OCI-LY7 (cell line): ENCODE results near the gene PAXIP1. TPM values are rescaled to one million over a fixed set of nuclear protein-coding genes. Genes with fewer than 3 reads are reported as not detected.

Source experiments
- BruUV-seq: library from RNA; stranded (reverse); fragments of 400-500 nt; replicated peaks from 2 replicates; lab custom pipeline; 2021; lab: Mats Ljungman, UMichigan
- CTCF ChIA-PET: fragments of 300-600 bp; sonication (Branson Sonifier 250); formaldehyde crosslinking; loops from one replicate; lab custom pipeline; 2022; ENCODE audit warnings: antibody characterized with exemption; ENCODE audit not compliant: unreplicated experiment; lab: Charles Lee
- POLR2A ChIA-PET: fragments of 300-600 bp; sonication (Branson Sonifier 250); formaldehyde crosslinking; loops from one replicate; lab custom pipeline; 2022; ENCODE audit warnings: antibody characterized with exemption; lab: Charles Lee
- DNase-seq: peaks from one replicate; pipeline ENCODE4 v3.0.0-alpha.2; 2015; ENCODE audit warnings: low spot score
- H2AFZ ChIP-seq: fragments of 200-600 bp; sonication (generic), shearing (Covaris generic); 2 replicates; pipeline ENCODE4 v1.6.1; 2014; ENCODE audit warnings: mild to moderate bottlenecking, antibody characterized with exemption, low read length, moderate library complexity
- H3K27ac ChIP-seq: fragments of 200-600 bp; sonication (generic); 2 replicates; pipeline ENCODE4 v1.5.1; 2014; ENCODE audit warnings: mixed run types, low read depth, mild to moderate bottlenecking, moderate library complexity, low read length, inconsistent platforms; ENCODE audit not compliant: poor library complexity, severe bottlenecking
- H3K36me3 ChIP-seq: fragments of 200-600 bp; sonication (generic); 2 replicates; pipeline ENCODE4 v1.6.1; 2014; ENCODE audit warnings: mild to moderate bottlenecking, antibody characterized with exemption, low read length, moderate library complexity, mixed read lengths; ENCODE audit not compliant: insufficient read depth
- H3K4me1 ChIP-seq: fragments of 200-600 bp; sonication (generic); 2 replicates; pipeline ENCODE4 v1.5.1; 2014; ENCODE audit warnings: mild to moderate bottlenecking, low read length; ENCODE audit not compliant: insufficient read depth, poor library complexity, severe bottlenecking
- H3K4me2 ChIP-seq: fragments of 200-600 bp; sonication (generic); 2 replicates; pipeline ENCODE4 v1.6.1; 2014; ENCODE audit warnings: mild to moderate bottlenecking, low read length
- H3K4me3 ChIP-seq: fragments of 200-600 bp; sonication (generic); 2 replicates; pipeline ENCODE4 v1.5.1; 2014; ENCODE audit warnings: mild to moderate bottlenecking, low read depth, low read length; ENCODE audit not compliant: poor library complexity, severe bottlenecking
- H3K79me2 ChIP-seq: fragments of 200-600 bp; sonication (generic); 2 replicates; pipeline ENCODE4 v1.6.1; 2016; ENCODE audit warnings: low read depth, mild to moderate bottlenecking, low read length, moderate library complexity, mixed read lengths; ENCODE audit not compliant: insufficient read depth
- H3K9me2 ChIP-seq: fragments of 200-600 bp; sonication (generic); 2 replicates; pipeline ENCODE4 v1.6.1; 2016; ENCODE audit warnings: mild to moderate bottlenecking, low read length, mixed read lengths; ENCODE audit not compliant: insufficient read depth
- H3K9me3 ChIP-seq: fragments of 200-600 bp; sonication (generic); 2 replicates; pipeline ENCODE4 v1.6.1; 2014; ENCODE audit warnings: mild to moderate bottlenecking, mixed run types, low read length, mixed read lengths
- H4K20me1 ChIP-seq: fragments of 200-600 bp; sonication (generic); 2 replicates; pipeline ENCODE4 v1.6.1; 2014; ENCODE audit warnings: mild to moderate bottlenecking, antibody characterized with exemption, low read length, moderate library complexity, mixed read lengths; ENCODE audit not compliant: insufficient read depth
- CTCF ChIP-seq: fragments of 200-600 bp; sonication (generic); conservative IDR thresholded peaks from 2 replicates; pipeline ENCODE4 v1.5.1; 2014; ENCODE audit warnings: mild to moderate bottlenecking, antibody characterized with exemption, low read length, moderate library complexity, mixed read lengths
- EZH2phosphoT487 ChIP-seq: fragments of 200-600 bp; sonication (generic); IDR thresholded peaks from 2 replicates; pipeline ENCODE4 v1.6.1; 2018; ENCODE audit warnings: low read depth, borderline replicate concordance, mild to moderate bottlenecking, mixed run types, antibody characterized with exemption, low read length, moderate library complexity, mixed read lengths
- intact Hi-C: fragments of 100-400 bp; cut with micrococcal nuclease; formaldehyde crosslinking; loops from one replicate; pipeline ENCODE4 v1.10.0; 2022; ENCODE audit not compliant: unreplicated experiment
- total RNA-seq, 2 experiments: library from RNA; depleted of rRNA in 1 of 2; stranded (reverse); fragments of >200 nt in 1 of 2; shearing (Covaris generic) in 1 of 2; gene quantifications; 2 replicates each; pipeline ENCODE4 v1.2.3, GENCODE V29; 2014 to 2022

The PAXIP1 gene
- total RNA-seq, 2 experiments from 2014 or later: 27.4 to 33.0 TPM

- Histone ChIP-seq H3K27ac (peak overlapping the region; percentile 37), H3K4me2 (peak overlapping the region; percentile 80), H4K20me1 (peaks cover 26% of the 10 kb centered on the region), H3K36me3 (peaks cover 63% of the 10 kb centered on the region), H3K9me2 (no peaks in the 10 kb centered on the region), H2AFZ (no peak overlapping the region), H3K9me3 (no peaks in the 10 kb centered on the region), H3K79me2 (peaks cover 64% of the 10 kb centered on the region), H3K4me1 (peaks cover 22% of the 10 kb centered on the region), H3K4me3 (peak overlapping the region; percentile 92)
- DNase-seq: peak; percentile 27
- ChIA-PET POLR2A (no interaction called here), CTCF (no interaction called here)
- intact Hi-C loops: no loop called here
- no TSS peak for BruUV-seq
- TF ChIP-seq EZH2phosphoT487 (no peak), CTCF (no peak)
These were observed 1.0 kb downstream of the PAXIP1 start for GRCh38 chr7:155001756-155002410.

- no peak overlapping the region for H2AFZ ChIP-seq
- H3K4me2 ChIP-seq: peak overlapping the region; percentile 80
- peak overlapping the region; percentile 92 for H3K4me3 ChIP-seq
- H4K20me1 ChIP-seq: peaks cover 26% of the 10 kb centered on the region
- intact Hi-C loops: no loop called here
- no peak overlapping the region for H3K27ac ChIP-seq
- no peaks in the 10 kb centered on the region for H3K9me3 ChIP-seq
- peak; percentile 34 for DNase-seq
- TF ChIP-seq CTCF (peak; percentile 76), EZH2phosphoT487 (no peak)
- H3K36me3 ChIP-seq: peaks cover 64% of the 10 kb centered on the region
- BruUV-seq: TSS peak; percentile 42
- peaks cover 22% of the 10 kb centered on the region for H3K4me1 ChIP-seq
- H3K9me2 ChIP-seq: no peaks in the 10 kb centered on the region
- POLR2A ChIA-PET: interaction anchor here (0.9 to 1.2 kb wide), 4 partner anchors 10 to 25 kb away, joined by 3 to 5 read pairs (median 3); no protein-coding TSS in a partner anchor
- CTCF ChIA-PET: no interaction called here
- H3K79me2 ChIP-seq: peaks cover 63% of the 10 kb centered on the region
These were observed 2.1 kb downstream of the PAXIP1 start for GRCh38 chr7:155000795-155001194.

GRCh38 chr7:154998481-154998880, 4.4 kb downstream of the PAXIP1 start:
- CTCF ChIA-PET: no interaction called here

More at GRCh38 chr7:154998481-154998880, 4.4 kb downstream of the PAXIP1 start:
- Histone ChIP-seq H3K79me2 (peaks cover 42% of the 10 kb centered on the region), H3K27ac (no peak overlapping the region), H3K9me3 (no peaks in the 10 kb centered on the region), H3K4me2 (no peak overlapping the region), H3K4me3 (no peak overlapping the region), H3K4me1 (peaks cover 13% of the 10 kb centered on the region), H3K9me2 (no peaks in the 10 kb centered on the region), H2AFZ (no peak overlapping the region), H3K36me3 (peaks cover 74% of the 10 kb centered on the region), H4K20me1 (peaks cover 21% of the 10 kb centered on the region)
- DNase-seq: no peak
- intact Hi-C loops: no loop called here
- no peak for TF ChIP-seq EZH2phosphoT487
- no peak for TF ChIP-seq CTCF
- POLR2A ChIA-PET: interaction anchor here (1.2 kb wide), 1 partner anchor 11 kb away, joined by 3 read pairs; no protein-coding TSS in a partner anchor
- no TSS peak for BruUV-seq
